OCI-LY3 (cell line): Measurements from ENCODE around the gene GULP1.

Experiments
- H2AFZ ChIP-seq: fragments of 200-600, 300-600 bp; shearing (Covaris generic); 2 replicates; pipeline ENCODE4 v1.6.0; 2014; ENCODE audit warnings: antibody characterized with exemption, low read depth, low read length
- H3K27ac ChIP-seq: fragments of 200-600, 300-600 bp; sonication (generic); 2 replicates; pipeline ENCODE4 v1.5.1; 2014; ENCODE audit warnings: mild to moderate bottlenecking, low read length, moderate library complexity, mixed read lengths
- H3K27me3 ChIP-seq: fragments of 200-600, 300-600 bp; sonication (generic); 2 replicates; pipeline ENCODE4 v1.6.1; 2014; ENCODE audit warnings: low read depth, low read length, mixed read lengths
- H3K36me3 ChIP-seq: fragments of 200-600, 300-600 bp; sonication (generic); replicated peaks from 2 replicates; pipeline ENCODE3; 2014; ENCODE audit warnings: low read depth, low read length, mixed read lengths
- H3K4me1 ChIP-seq: fragments of 300-600, 200-600 bp; sonication (generic); 2 replicates; pipeline ENCODE4 v1.6.1; 2014; ENCODE audit warnings: low read length, mixed read lengths
- H3K4me2 ChIP-seq: fragments of 200-600, 300-600 bp; sonication (generic); 2 replicates; pipeline ENCODE4 v1.6.1; 2014; ENCODE audit warnings: low read length, mixed read lengths
- H3K4me3 ChIP-seq: fragments of 300-600, 200-600 bp; sonication (generic); 2 replicates; pipeline ENCODE4 v1.5.1; 2014; ENCODE audit warnings: antibody characterized with exemption, mild to moderate bottlenecking, low read length, moderate library complexity
- H3K79me2 ChIP-seq: fragments of 300-600, 200-600 bp; shearing (Covaris generic); 2 replicates; pipeline ENCODE4 v1.6.1; 2014; ENCODE audit warnings: mild to moderate bottlenecking, low read length, mixed read lengths
- H3K9ac ChIP-seq: fragments of 300-600, 200-600 bp; shearing (Covaris generic); 2 replicates; pipeline ENCODE4 v1.6.0; 2014; ENCODE audit warnings: mild to moderate bottlenecking, low read length, moderate library complexity
- H3K9me3 ChIP-seq: fragments of 200-600, 300-600 bp; shearing (Covaris generic); 2 replicates; pipeline ENCODE4 v1.6.1; 2014; ENCODE audit warnings: low read length, mixed read lengths; ENCODE audit not compliant: insufficient read depth
- H4K20me1 ChIP-seq: fragments of 200-600, 300-600 bp; sonication (generic); 2 replicates; pipeline ENCODE4 v1.6.1; 2016; ENCODE audit warnings: low read length, mixed read lengths; ENCODE audit not compliant: insufficient read depth
- CTCF ChIP-seq: fragments of 200-600, 300-600 bp; sonication (generic); IDR thresholded peaks from 2 replicates; pipeline ENCODE4 v1.5.1; 2014; ENCODE audit warnings: antibody characterized with exemption, low read length, low read depth
- EZH2phosphoT487 ChIP-seq: fragments of 200-600 bp; shearing (Covaris generic); IDR thresholded peaks from 2 replicates; pipeline ENCODE4 v1.6.1; 2018; ENCODE audit warnings: antibody characterized with exemption, mixed run types, low read depth

GULP1 gene

GRCh38 chr2:188414869-188415753 is 123.4 kb downstream of the GULP1 start:
- H3K27me3 ChIP-seq = no peaks in the 10 kb centered on the region
- no peaks in the 10 kb centered on the region; the same call in 1 of the 2 replicates for H3K9me3 ChIP-seq
- no peak overlapping the region for H3K27ac ChIP-seq
- no peak overlapping the region for H3K4me3 ChIP-seq
- H4K20me1 ChIP-seq = no peaks in the 10 kb centered on the region
- H3K4me1 ChIP-seq = peaks cover 9% of the 10 kb centered on the region
- TF ChIP-seq EZH2phosphoT487 (no peak), CTCF (no peak)
- H3K36me3 ChIP-seq = no peaks in the 10 kb centered on the region
- H3K9ac ChIP-seq = no peak overlapping the region
- no peaks in the 10 kb centered on the region for H3K79me2 ChIP-seq
- no peak overlapping the region; the same call in 1 of the 2 replicates for H3K4me2 ChIP-seq
- H2AFZ ChIP-seq = no peak overlapping the region

GRCh38 chr2:188415754-188416083 is 124.0 kb downstream of the GULP1 start:
- Histone ChIP-seq H3K27me3 (no peaks in the 10 kb centered on the region), H3K79me2 (no peaks in the 10 kb centered on the region), H3K9ac (no peak overlapping the region), H3K4me2 (no peak overlapping the region; the same call in 1 of the 2 replicates), H3K4me3 (no peak overlapping the region), H3K4me1 (peaks cover 9% of the 10 kb centered on the region), H2AFZ (no peak overlapping the region), H3K36me3 (no peaks in the 10 kb centered on the region), H3K27ac (no peak overlapping the region), H4K20me1 (no peaks in the 10 kb centered on the region), H3K9me3 (no peaks in the 10 kb centered on the region; the same call in 1 of the 2 replicates)
- no peak for TF ChIP-seq EZH2phosphoT487
- no peak for TF ChIP-seq CTCF

GRCh38 chr2:188416367-188416766 is 124.7 kb downstream of the GULP1 start:
- Histone ChIP-seq H3K4me1 (peaks cover 9% of the 10 kb centered on the region), H3K79me2 (no peaks in the 10 kb centered on the region), H3K9me3 (no peaks in the 10 kb centered on the region; the same call in 1 of the 2 replicates), H3K9ac (no peak overlapping the region), H3K27me3 (no peaks in the 10 kb centered on the region), H4K20me1 (no peaks in the 10 kb centered on the region), H3K4me3 (no peak overlapping the region), H3K27ac (no peak overlapping the region), H3K4me2 (no peak overlapping the region), H2AFZ (peak overlapping the region; percentile 40; the same call in 1 of the 2 replicates), H3K36me3 (no peaks in the 10 kb centered on the region)
- TF ChIP-seq EZH2phosphoT487 = no peak
- TF ChIP-seq CTCF = no peak

GRCh38 chr2:188422726-188423125 is 131.1 kb downstream of the GULP1 start:
- no peak overlapping the region for H2AFZ ChIP-seq
- no peak for TF ChIP-seq EZH2phosphoT487
- TF ChIP-seq CTCF = no peak
- H3K4me1 ChIP-seq = no peaks in the 10 kb centered on the region
- no peaks in the 10 kb centered on the region for H3K36me3 ChIP-seq
- H3K4me3 ChIP-seq = no peak overlapping the region
- H3K27ac ChIP-seq = no peak overlapping the region
- no peak overlapping the region for H3K9ac ChIP-seq
- no peaks in the 10 kb centered on the region for H3K79me2 ChIP-seq
- no peaks in the 10 kb centered on the region for H3K27me3 ChIP-seq
- no peaks in the 10 kb centered on the region for H4K20me1 ChIP-seq
- no peaks in the 10 kb centered on the region; the same call in 1 of the 2 replicates for H3K9me3 ChIP-seq
- no peak overlapping the region for H3K4me2 ChIP-seq
